ENCODE results near the gene DMAC1.
A peak's percentile ranks its signal among the peaks of the same experiment; 100 is the strongest.

DMAC1 gene

DNA sequence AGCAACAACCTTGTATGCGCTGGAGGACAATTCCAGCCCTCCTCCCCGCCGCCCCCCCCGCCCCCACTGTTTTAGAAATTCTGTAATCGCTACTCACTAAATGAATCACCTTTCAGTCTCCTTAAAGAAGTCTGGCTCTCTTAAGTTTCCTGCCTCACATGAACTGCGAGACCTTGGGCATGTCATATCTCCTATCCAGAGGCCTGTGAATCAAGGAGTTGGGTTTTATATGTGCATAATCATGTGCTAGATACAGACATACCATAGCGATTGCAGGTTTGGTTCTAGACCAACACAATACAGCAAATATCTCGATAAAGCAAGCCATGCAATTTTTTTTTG lies 337 bp upstream of the DMAC1 start:
- Mint-ChIP-seq H3K36me3 (ENCODE audit: low read depth) (peaks cover 28% of the 10 kb centered on the region), H3K27me3 (ENCODE audit: low read depth) (no peaks in the 10 kb centered on the region), H3K9me3 (no peaks in the 10 kb centered on the region), H3K4me3 (peak overlapping the region; percentile 92), H3K27ac (peak overlapping the region; percentile 91), H3K4me1 (ENCODE audit: low read depth) (peaks cover 11% of the 10 kb centered on the region)
- no peak for DNase-seq (ENCODE audit: low spot score)

GRCh38 chr9:7794196-7794595 lies 5.4 kb downstream of the DMAC1 start:
- no peak overlapping the region for H3K27ac Mint-ChIP-seq
- H3K9me3 Mint-ChIP-seq = no peaks in the 10 kb centered on the region
- H3K27me3 Mint-ChIP-seq (ENCODE audit: low read depth) = no peaks in the 10 kb centered on the region
- no peak for DNase-seq (ENCODE audit: low spot score)
- H3K4me3 Mint-ChIP-seq = no peak overlapping the region
- peaks cover 42% of the 10 kb centered on the region for H3K36me3 Mint-ChIP-seq (ENCODE audit: low read depth)
- peaks cover 15% of the 10 kb centered on the region for H3K4me1 Mint-ChIP-seq (ENCODE audit: low read depth)

DNA sequence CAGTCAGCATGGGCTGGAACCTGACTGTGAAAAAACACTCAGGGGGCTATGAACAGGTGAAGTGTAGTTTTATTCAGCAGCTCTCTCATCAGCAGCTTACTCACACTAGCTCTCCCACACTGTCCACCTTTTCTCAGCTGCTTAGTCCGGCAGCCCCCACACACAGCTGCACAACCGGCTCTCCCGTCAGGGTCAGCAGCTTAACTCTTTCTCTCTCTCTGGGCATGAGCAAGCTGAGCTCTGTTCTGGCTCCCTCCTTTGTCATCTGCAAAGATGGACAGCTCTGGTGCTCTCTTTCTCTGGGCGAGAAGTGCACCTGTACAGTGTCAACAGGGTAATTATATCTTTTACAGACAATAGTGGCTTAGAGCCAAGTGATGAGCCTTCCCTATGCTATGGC lies 8.2 kb downstream of the DMAC1 start:
- peaks cover 5% of the 10 kb centered on the region for H3K4me1 Mint-ChIP-seq (ENCODE audit: low read depth)
- DNase-seq (ENCODE audit: low spot score) = no peak
- H3K9me3 Mint-ChIP-seq = no peaks in the 10 kb centered on the region
- H3K27ac Mint-ChIP-seq = no peak overlapping the region
- H3K4me3 Mint-ChIP-seq = no peak overlapping the region
- no peaks in the 10 kb centered on the region for H3K27me3 Mint-ChIP-seq (ENCODE audit: low read depth)
- H3K36me3 Mint-ChIP-seq (ENCODE audit: low read depth) = peaks cover 25% of the 10 kb centered on the region

DNA sequence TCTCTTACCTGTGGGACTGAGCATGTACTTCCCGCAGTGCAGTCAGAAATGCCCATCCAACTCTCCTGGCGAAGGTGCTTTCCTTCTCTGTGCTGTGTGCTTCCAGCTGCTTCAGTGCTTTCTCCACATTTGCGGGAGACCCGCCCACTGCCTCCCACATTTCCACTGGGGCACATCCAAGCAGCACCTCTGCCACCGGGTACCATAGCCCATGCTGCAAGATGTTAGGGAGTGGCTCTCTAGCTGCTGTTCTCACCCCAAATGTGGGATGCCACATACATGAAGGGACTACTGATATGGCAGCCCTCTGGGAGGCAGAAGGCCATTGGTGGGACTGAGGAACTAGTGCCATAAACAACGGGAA lies 8.8 kb downstream of the DMAC1 start:
- Mint-ChIP-seq H3K4me3 (no peak overlapping the region), H3K4me1 (ENCODE audit: low read depth) (peaks cover 5% of the 10 kb centered on the region), H3K36me3 (ENCODE audit: low read depth) (peaks cover 19% of the 10 kb centered on the region), H3K9me3 (no peaks in the 10 kb centered on the region), H3K27me3 (ENCODE audit: low read depth) (no peaks in the 10 kb centered on the region), H3K27ac (no peak overlapping the region)
- no peak for DNase-seq (ENCODE audit: low spot score)

DNA sequence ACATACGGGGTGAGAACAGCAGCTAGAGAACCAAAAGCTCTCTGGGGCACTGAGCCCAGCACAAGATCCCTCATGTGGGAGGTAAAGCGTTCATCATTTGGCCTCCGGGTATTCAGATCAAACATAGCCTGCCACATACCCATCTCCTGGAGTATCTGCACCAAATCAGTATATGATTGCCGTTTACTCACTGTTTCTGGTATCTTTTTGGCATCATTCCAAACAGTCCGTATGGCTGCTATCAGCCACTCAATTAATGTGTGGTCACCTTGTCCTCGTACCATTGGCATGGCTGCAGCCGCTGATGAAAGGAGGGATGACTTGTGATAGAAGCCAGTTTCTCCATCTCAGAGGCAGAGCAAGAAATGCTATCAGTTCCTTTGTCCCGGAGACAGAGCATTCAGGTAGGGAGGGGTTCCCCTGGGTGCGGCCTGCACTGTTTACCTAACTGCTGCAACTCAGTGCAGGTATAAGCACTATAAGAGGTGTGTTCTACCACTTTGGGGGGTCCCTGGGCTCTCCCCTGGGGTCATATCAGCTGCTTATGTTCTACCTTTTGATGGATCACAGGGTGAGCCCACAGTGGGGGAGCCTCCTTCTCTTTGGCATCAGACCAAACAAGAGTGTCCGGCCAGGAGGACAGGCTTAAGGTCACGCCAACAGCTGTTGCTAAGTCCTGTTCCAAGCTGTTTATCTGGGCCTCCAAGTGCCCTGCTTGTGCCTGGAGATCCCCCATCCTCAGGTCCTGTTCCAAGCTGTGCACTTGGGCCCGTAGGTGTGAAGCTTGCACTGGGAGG lies 9.4 kb downstream of the DMAC1 start:
- Mint-ChIP-seq H3K27me3 (ENCODE audit: low read depth) (no peaks in the 10 kb centered on the region), H3K27ac (no peak overlapping the region), H3K36me3 (ENCODE audit: low read depth) (peaks cover 16% of the 10 kb centered on the region)

DNA sequence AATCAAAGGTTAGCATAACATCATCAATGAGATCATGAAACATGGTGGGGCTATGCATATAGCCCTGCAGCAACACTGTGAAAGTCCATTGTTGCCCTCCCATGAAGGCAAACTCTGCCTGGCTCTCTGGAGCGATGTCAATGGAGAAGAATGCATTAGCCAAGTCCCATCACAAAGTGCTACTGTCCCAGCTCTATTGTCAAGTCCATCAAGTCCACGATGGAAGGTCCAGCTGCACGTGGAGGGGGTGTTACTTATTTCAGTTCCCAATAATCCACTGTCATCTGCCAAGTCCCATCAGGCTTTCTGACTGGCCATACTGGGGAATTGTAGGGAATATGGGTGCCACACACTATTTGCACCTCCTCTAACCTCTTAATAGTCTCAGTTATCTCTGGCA lies 10.8 kb downstream of the DMAC1 start:
- peaks cover 8% of the 10 kb centered on the region for H3K36me3 Mint-ChIP-seq (ENCODE audit: low read depth)
- H3K4me3 Mint-ChIP-seq = no peak overlapping the region
- no peak for DNase-seq (ENCODE audit: low spot score)
- H3K27me3 Mint-ChIP-seq (ENCODE audit: low read depth) = no peaks in the 10 kb centered on the region
- peaks cover 5% of the 10 kb centered on the region for H3K4me1 Mint-ChIP-seq (ENCODE audit: low read depth)
- H3K9me3 Mint-ChIP-seq = no peaks in the 10 kb centered on the region
- no peak overlapping the region for H3K27ac Mint-ChIP-seq

More for the DNA sequence above, 9.4 kb downstream of the DMAC1 start:
- DNase-seq (ENCODE audit: low spot score) = no peak
- Mint-ChIP-seq H3K4me3 (no peak overlapping the region), H3K9me3 (no peaks in the 10 kb centered on the region), H3K4me1 (ENCODE audit: low read depth) (peaks cover 5% of the 10 kb centered on the region)

- H3K36me3 Mint-ChIP-seq (ENCODE audit: low read depth) = no peaks in the 10 kb centered on the region
- H3K27me3 Mint-ChIP-seq (ENCODE audit: low read depth) = no peaks in the 10 kb centered on the region
- H3K9me3 Mint-ChIP-seq = no peaks in the 10 kb centered on the region
- H3K27ac Mint-ChIP-seq = no peak overlapping the region
- no peak for DNase-seq (ENCODE audit: low spot score)
- peaks cover 2% of the 10 kb centered on the region for H3K4me1 Mint-ChIP-seq (ENCODE audit: low read depth)
- no peak overlapping the region for H3K4me3 Mint-ChIP-seq
Observed at GRCh38 chr9:7785813-7786212, 13.8 kb downstream of the DMAC1 start.

DNA sequence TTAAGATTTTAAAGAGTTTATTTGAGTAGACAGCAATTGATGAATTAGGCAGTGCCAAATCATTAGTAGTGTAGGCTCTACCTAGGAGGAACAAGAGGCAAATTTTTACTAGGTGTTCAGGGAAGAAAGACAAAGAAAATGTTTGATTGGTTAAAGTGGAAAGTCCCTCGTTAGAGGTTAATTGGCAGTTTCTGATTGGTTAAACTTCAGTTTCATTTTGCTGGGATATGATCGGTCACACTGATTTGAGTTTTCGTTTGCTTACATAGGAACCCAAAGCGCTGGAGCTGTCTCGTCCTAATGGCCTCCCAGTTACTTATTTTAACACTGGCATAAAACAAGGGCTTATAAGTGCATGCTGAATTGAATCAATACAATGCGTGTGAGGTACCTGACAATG lies 15.1 kb downstream of the DMAC1 start:
- H3K27me3 Mint-ChIP-seq (ENCODE audit: low read depth) = no peaks in the 10 kb centered on the region
- no peaks in the 10 kb centered on the region for H3K36me3 Mint-ChIP-seq (ENCODE audit: low read depth)
- H3K27ac Mint-ChIP-seq = no peak overlapping the region
- H3K4me3 Mint-ChIP-seq = no peak overlapping the region
- H3K9me3 Mint-ChIP-seq = no peaks in the 10 kb centered on the region
- H3K4me1 Mint-ChIP-seq (ENCODE audit: low read depth) = peaks cover 2% of the 10 kb centered on the region
- DNase-seq (ENCODE audit: low spot score) = no peak

- Mint-ChIP-seq H3K4me3 (no peak overlapping the region), H3K36me3 (ENCODE audit: low read depth) (no peaks in the 10 kb centered on the region), H3K9me3 (no peaks in the 10 kb centered on the region), H3K4me1 (ENCODE audit: low read depth) (peaks cover 2% of the 10 kb centered on the region), H3K27me3 (ENCODE audit: low read depth) (no peaks in the 10 kb centered on the region), H3K27ac (no peak overlapping the region)
- no peak for DNase-seq (ENCODE audit: low spot score)
Observed at GRCh38 chr9:7783635-7784063, 15.9 kb downstream of the DMAC1 start.

- no peaks in the 10 kb centered on the region for H3K27me3 Mint-ChIP-seq (ENCODE audit: low read depth)
- H3K9me3 Mint-ChIP-seq = no peaks in the 10 kb centered on the region
- H3K4me3 Mint-ChIP-seq = no peak overlapping the region
- H3K4me1 Mint-ChIP-seq (ENCODE audit: low read depth) = peaks cover 2% of the 10 kb centered on the region
- no peaks in the 10 kb centered on the region for H3K36me3 Mint-ChIP-seq (ENCODE audit: low read depth)
- no peak overlapping the region for H3K27ac Mint-ChIP-seq
- no peak for DNase-seq (ENCODE audit: low spot score)
Observed at GRCh38 chr9:7782400-7783120, 17.0 kb downstream of the DMAC1 start.

DNA sequence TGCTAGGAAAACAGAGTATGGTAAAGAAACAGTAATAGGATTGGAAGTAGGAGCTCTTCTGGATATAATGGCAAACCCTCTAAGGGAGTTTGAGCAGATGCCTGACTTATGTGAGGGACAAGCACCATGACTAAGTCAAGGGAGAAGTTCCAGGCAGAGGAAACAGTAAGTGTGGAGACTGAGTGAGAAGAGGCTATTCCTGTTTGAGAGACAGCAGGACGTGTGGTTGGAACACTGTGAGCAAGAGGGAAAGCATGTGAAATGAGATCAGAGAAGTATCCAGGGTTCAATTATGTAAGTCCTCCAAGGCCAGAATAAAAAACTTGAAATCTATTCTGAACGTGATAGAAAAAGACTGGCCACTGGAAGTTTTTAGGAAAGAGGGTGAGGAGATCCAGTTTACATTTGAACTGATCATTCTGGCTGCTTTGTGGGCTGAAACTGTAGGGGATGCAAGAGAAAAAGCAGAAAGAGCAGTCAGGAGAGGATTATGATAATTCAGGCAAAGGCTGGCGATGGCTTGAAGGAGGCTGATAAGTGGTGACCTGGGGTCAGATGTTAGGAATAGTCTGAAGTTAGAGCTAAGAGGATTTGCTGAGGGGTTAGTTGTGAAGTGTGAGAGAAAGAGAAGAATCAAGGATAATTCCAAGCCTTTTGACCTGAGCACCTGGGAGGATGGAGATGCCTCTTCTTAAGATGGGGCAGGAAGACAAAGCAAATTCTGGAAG lies 19.2 kb downstream of the DMAC1 start:
- DNase-seq (ENCODE audit: low spot score) = no peak
- Mint-ChIP-seq H3K9me3 (no peaks in the 10 kb centered on the region), H3K4me1 (ENCODE audit: low read depth) (peaks cover 2% of the 10 kb centered on the region), H3K36me3 (ENCODE audit: low read depth) (no peaks in the 10 kb centered on the region), H3K27me3 (ENCODE audit: low read depth) (peaks cover 7% of the 10 kb centered on the region), H3K27ac (no peak overlapping the region), H3K4me3 (no peak overlapping the region)

- no peaks in the 10 kb centered on the region for H3K4me1 Mint-ChIP-seq (ENCODE audit: low read depth)
- no peak for DNase-seq (ENCODE audit: low spot score)
- H3K4me3 Mint-ChIP-seq = no peak overlapping the region
Observed at GRCh38 chr9:7778851-7779600, 20.6 kb downstream of the DMAC1 start.

GRCh38 chr9:7777771-7778170 lies 21.8 kb downstream of the DMAC1 start:
- Mint-ChIP-seq H3K27ac (no peak overlapping the region), H3K27me3 (ENCODE audit: low read depth) (peaks cover 7% of the 10 kb centered on the region), H3K9me3 (no peaks in the 10 kb centered on the region), H3K4me3 (no peak overlapping the region), H3K36me3 (ENCODE audit: low read depth) (no peaks in the 10 kb centered on the region), H3K4me1 (ENCODE audit: low read depth) (no peaks in the 10 kb centered on the region)
- no peak for DNase-seq (ENCODE audit: low spot score)

More at GRCh38 chr9:7778851-7779600, 20.6 kb downstream of the DMAC1 start:
- peaks cover 7% of the 10 kb centered on the region for H3K27me3 Mint-ChIP-seq (ENCODE audit: low read depth)
- no peak overlapping the region for H3K27ac Mint-ChIP-seq
- no peaks in the 10 kb centered on the region for H3K9me3 Mint-ChIP-seq
- no peaks in the 10 kb centered on the region for H3K36me3 Mint-ChIP-seq (ENCODE audit: low read depth)

All from T-helper 2 cell treated with Interferon-gamma antibody and Interleukin-4, amounts not matched to agents 5 μg/mL and 100 μg/mL, for 36 hours (primary cell).